NCI-H2029 (cell line): ENCODE measurements around the gene CCL8.

Source experiments
- DNase-seq: peaks from one replicate; lab custom pipeline; 2025; lab: John Stamatoyannopoulos, UW

CCL8 gene

DNA sequence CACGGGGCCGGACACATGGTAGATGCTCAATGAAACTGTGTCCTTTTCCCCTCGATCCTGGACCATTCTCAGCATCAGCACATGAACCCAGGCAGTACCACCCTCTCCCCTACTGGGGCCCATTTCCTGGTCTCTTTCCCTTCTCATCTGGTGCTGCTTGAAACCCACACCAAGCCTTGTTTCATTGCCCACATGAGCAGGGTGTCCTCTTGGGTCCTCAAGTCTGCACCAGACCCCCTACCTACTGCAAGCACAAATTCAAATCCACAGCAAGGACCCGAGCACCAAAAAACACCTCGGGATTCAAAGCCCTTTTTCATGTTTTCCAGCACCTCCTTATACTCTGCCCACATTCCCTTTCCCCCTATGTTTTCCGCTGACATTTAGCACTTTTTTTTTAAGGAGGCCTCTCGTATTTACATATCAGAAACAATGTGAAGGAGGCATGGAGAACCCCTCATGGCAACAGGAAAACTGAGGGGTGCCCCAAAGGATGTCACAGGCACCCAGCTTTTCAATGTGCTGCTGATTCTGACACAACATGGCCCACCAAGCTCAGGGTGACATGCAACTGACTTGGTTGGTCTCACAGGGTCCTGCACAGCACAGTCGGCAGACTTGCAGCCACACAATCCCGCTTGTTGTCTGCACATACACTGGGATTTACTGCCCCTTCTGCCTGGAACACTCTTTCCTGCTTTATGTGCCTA is 48.4 kb downstream of the CCL8 start:
- DNase-seq, result no peak

DNA sequence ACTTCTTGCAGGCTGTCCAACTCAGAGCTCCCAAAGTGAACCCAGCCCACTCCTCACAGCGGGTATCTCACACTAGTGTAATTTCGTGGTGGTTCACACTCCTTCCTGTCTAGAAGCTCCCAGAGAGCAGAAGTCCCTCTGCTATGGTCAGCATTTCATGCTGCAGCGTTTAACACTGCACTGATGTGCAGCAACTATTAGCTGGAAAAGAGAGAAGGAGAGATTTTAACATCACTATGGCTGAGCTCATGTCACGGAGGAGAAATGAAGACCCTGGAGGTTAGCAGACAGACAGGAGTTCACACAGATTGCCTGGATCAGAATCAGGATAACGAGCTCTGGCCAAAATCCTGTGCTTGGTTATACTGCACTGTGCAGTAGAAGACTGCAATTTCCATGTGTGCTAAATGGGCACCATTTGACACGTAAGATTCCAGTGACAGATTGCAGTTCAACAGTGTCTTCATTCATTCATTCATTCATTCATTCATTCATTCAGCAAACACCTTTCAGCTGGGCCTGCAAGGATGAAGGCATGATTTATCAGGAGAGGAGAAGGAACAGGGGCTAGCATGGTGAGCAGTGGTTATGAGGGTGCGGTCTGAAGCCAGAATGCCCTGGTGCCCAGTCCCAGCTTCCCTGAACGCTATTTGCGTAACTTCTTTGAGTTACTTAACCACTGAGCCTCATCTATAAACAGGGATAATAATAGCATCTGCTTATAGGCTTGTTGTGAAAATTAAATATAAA is 49.1 kb downstream of the CCL8 start:
- no peak for DNase-seq

DNA sequence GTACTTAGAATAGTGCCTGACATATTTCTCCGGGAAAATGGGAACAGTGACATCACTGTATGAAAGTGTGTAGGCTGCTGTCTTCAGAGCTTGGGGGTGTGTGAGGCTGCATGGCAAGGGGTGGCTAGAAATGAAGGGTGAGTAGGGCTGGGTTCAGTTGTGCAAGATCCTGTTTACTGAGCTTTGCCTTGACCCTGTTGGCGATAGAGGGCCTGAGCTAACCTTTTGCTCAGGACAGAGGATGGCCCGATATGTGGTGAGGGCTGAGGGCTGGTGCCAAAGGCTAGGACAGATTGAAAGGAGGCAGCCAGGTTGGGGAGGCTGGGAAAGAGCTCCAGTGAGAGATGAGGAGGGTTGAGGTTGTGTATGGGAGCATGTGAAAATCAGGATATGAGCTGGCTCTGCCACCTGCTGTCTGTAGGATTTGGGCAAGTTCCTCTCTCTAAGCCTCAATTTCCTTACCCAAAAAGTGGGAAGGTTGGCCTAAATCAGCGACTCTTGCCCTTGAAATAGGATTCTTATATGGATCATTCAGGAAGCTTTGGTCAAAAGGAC is 49.8 kb downstream of the CCL8 start:
- DNase-seq, result no peak

DNA sequence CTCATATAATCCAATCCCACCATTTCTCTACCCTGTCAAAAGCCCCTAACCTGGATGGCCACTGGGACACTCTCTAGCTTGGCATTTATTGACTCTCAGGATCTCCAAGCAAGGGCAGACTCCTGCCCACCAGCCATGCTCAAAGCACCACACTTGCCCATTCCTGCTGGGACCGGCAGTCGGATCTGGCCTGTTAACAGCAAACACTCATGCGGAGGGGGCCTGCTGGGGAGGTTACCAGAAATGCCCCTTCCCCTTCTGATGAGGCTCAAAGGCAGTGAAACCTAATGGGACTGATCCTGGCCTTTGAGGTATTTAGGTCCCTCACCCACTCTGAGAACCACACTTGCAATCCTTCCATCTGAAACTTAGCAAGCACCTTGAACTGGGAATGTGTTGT is 50.3 kb downstream of the CCL8 start:
- no peak for DNase-seq

DNA sequence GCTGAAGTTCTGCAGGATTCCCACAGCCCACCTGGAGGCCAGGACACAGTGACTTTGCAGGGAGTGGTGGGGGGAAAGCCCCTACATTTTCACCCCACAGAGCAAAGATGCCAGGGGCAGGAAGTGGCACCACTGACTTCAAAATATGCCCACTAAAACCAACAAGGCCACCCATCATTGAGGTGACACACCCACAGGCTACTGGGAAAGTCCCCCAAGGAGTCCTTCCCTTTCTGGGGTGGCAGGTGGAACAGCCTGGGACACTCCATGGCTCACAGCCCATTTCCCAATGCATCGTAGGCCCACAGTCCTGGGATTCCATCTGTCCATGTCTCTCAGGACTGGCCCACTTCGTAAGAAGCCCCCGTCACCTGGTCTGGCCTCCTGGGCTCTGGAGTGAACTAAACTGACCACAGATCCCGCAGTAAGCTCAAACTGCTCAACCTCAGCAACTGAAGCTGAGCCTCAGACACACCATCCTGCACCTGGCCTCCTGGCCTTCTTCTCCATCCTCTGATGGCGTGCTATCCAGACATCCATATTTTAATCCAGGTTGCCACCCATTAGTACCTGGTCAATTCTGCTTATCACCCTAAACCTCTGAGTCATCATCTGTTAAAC is 51.3 kb downstream of the CCL8 start:
- no peak for DNase-seq

DNA sequence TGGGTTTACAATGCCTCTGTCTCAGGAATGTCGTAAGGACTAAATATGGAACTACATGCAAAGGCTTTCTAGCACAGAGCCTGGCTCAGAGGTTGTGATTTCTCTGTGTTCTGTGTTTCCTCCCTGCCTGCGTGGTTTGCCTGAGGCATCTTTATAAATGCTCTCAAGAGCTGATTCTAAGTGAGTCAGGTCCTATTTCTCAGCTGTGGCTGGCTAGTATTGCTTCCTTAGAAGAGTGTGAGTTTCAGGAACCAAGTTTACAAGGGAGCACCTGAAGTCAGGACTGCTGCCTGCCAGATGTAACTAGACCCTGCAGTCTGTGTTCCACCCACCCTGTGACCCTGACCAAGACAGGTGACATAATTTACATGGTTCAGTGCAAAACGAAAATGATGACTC is 51.8 kb downstream of the CCL8 start:
- no peak for DNase-seq
